ENCODE data around the gene PLOD1. TPM values are rescaled to one million over a fixed set of nuclear protein-coding genes. Genes with fewer than 3 reads are reported as not detected.
A peak's percentile ranks its signal among the peaks of the same experiment; 100 is the strongest.
"Not testable (repeated sequence)": the region's sequence is repeated elsewhere in the genome, so short reads cannot be mapped to it uniquely, and the experiment has no call there.

PLOD1 gene
- total and polyA plus RNA-seq, 10 of the 15 experiments (the other 5 are each of a cell fraction or from before 2014, with no cell fraction given) = 10.6 to 42.6 (median 29.3) TPM

- Histone ChIP-seq H3K4me2 (ENCODE audit: control insufficient read depth, insufficient read depth) (peak overlapping the region; percentile 26), H4K20me1 (ENCODE audit: control insufficient read depth, insufficient read depth) (no peaks in the 10 kb centered on the region), H3K27ac (ENCODE audit: control insufficient read depth, insufficient read depth) (peak overlapping the region; percentile 11; the same call in 1 of the 2 replicates), H3K9me3 (replicated peaks; ENCODE audit: control insufficient read depth, insufficient read depth, low read length) (no peaks in the 10 kb centered on the region), H3K9ac (ENCODE audit: control insufficient read depth, insufficient read depth, low read length) (no peak overlapping the region), H2AFZ (ENCODE audit: control insufficient read depth, low read depth, low read length) (no peak overlapping the region), H3K4me3 (no peak overlapping the region), H3K36me3 (ENCODE audit: control insufficient read depth in 2 of 2, insufficient read depth in 2 of 2, low read length in 1 of 2) (peaks cover 42 to 47% of the 10 kb centered on the region in 2 experiments), H3K79me2 (ENCODE audit: control insufficient read depth, insufficient read depth, low read length) (no peaks in the 10 kb centered on the region), H3K4me1 (ENCODE audit: control insufficient read depth, insufficient read depth, low read length) (peaks cover 26% of the 10 kb centered on the region), H3K27me3 (replicated peaks in 1 of 2; ENCODE audit: control insufficient read depth in 2 of 2, insufficient read depth in 2 of 2, low read length in 1 of 2) (no peaks in the 10 kb centered on the region)
- ATAC-seq (no peak), FAIRE-seq (no peak), DNase-seq (ENCODE audit: low read depth, low spot score) (no peak)
- in situ Hi-C loops (cut with MboI) = no loop called here
- ChIA-PET RAD21 (ENCODE audit: unreplicated experiment) (interaction anchor here (2.7 kb wide), 1 partner anchor 33 kb away, joined by 13 read pairs; no protein-coding TSS in a partner anchor), POLR2A (interaction anchor here (1.0 to 1.3 kb wide), 2 partner anchors 15 to 43 kb away, joined by 3 read pairs; no protein-coding TSS in a partner anchor), CTCF (interaction anchor here (2.7 kb wide), 1 partner anchor 13 kb away, joined by 16 read pairs; the partner anchor contains the start of gene MIIP), SMC1A (ENCODE audit: uncharacterized antibody, unreplicated experiment) (interaction anchor here (0.7 to 3.1 kb wide), 5 partner anchors 13 to 73 kb away, joined by 3 to 14 read pairs (median 3); partner anchors contain the start of gene MIIP)
- WGBS (ENCODE audit: insufficient coverage, insufficient replicate concordance, low lambda C conversion rate, missing lambda C conversion rate) = 23% methylated on average over 17 of the region's 17 CpGs
- TF ChIP-seq TARDBP (IDR thresholded peaks at IDR 0.05; ENCODE audit: borderline replicate concordance) (no peak), BMI1 (IDR thresholded peaks at IDR 0.05; ENCODE audit: borderline replicate concordance) (peak; percentile 42; the same call in 1 of the 2 replicates)
- intact Hi-C loops (cut with micrococcal nuclease; ENCODE audit: unreplicated experiment) = no loop called here
- no TSS peak for BruUV-seq (replicated peaks)
These were observed 71.8 kb downstream of the PLOD1 start for GRCh38 chr1:12006167-12006921.

- in situ Hi-C loops (cut with MboI) (no loop called here), intact Hi-C loops (cut with micrococcal nuclease; ENCODE audit: unreplicated experiment) (no loop called here)
- Histone ChIP-seq H3K4me3 (no peak overlapping the region), H3K27me3 (replicated peaks in 1 of 2; ENCODE audit: control insufficient read depth in 2 of 2, insufficient read depth in 2 of 2, low read length in 1 of 2) (no peaks in the 10 kb centered on the region), H3K9me3 (replicated peaks; ENCODE audit: control insufficient read depth, insufficient read depth, low read length) (no peaks in the 10 kb centered on the region), H4K20me1 (ENCODE audit: control insufficient read depth, insufficient read depth) (no peaks in the 10 kb centered on the region), H3K36me3 (ENCODE audit: control insufficient read depth in 2 of 2, insufficient read depth in 2 of 2, low read length in 1 of 2) (peaks cover 43 to 44% of the 10 kb centered on the region in 2 experiments), H3K4me1 (ENCODE audit: control insufficient read depth, insufficient read depth, low read length) (peaks cover 26% of the 10 kb centered on the region), H3K4me2 (ENCODE audit: control insufficient read depth, insufficient read depth) (no peak overlapping the region), H3K9ac (ENCODE audit: control insufficient read depth, insufficient read depth, low read length) (no peak overlapping the region), H2AFZ (ENCODE audit: control insufficient read depth, low read depth, low read length) (no peak overlapping the region), H3K27ac (ENCODE audit: control insufficient read depth, insufficient read depth) (no peak overlapping the region), H3K79me2 (ENCODE audit: control insufficient read depth, insufficient read depth, low read length) (no peaks in the 10 kb centered on the region)
- BruUV-seq (replicated peaks) = no TSS peak
- FAIRE-seq (no peak), ATAC-seq (no peak), DNase-seq (ENCODE audit: low read depth, low spot score) (no peak)
- CTCF ChIA-PET = no interaction called here
- POLR2A ChIA-PET = interaction anchor here (1.0 kb wide), 1 partner anchor 16 kb away, joined by 3 read pairs; no protein-coding TSS in a partner anchor
- RAD21 ChIA-PET (ENCODE audit: unreplicated experiment) = no interaction called here
- WGBS (ENCODE audit: insufficient coverage, insufficient replicate concordance, low lambda C conversion rate, missing lambda C conversion rate) = 96% methylated on average over 6 of the region's 6 CpGs
- SMC1A ChIA-PET (ENCODE audit: uncharacterized antibody, unreplicated experiment) = interaction anchor here (0.7 kb wide), 1 partner anchor 24 kb away, joined by 3 read pairs; no protein-coding TSS in a partner anchor
- TF ChIP-seq ZZZ3 (IDR thresholded peaks at IDR 0.05; ENCODE audit: control insufficient read depth, insufficient read length, low read depth) (no peak), POLR2AphosphoS5 (IDR thresholded peaks at IDR 0.05; ENCODE audit: low read length) (peak; percentile 35; the same call in 1 of the 2 replicates)
These were observed 72.7 kb downstream of the PLOD1 start for GRCh38 chr1:12007204-12007603.

DNA sequence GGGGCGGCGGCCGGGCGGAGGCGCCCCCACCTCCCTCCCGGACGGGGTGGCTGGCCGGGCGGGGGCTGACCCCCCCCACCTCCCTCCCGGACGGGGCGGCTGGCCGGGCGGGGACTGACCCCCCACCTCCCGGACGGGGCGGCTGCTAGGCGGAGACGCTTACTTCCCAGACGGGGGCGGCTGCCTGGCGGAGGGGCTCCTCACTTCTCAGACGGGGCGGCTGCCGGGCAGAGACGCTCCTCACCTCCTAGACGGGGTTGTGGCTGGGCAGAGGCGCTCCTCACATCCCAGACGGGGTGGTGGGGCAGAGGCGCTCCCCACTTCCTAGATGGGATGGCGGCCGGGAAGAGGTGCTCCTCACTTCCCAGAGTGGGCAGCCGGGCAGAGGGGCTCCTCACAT, 73.8 kb downstream of the PLOD1 start:
- DNase-seq (ENCODE audit: low read depth, low spot score); in situ Hi-C loops (cut with MboI); CTCF ChIA-PET; intact Hi-C loops (cut with micrococcal nuclease; ENCODE audit: unreplicated experiment); H2AFZ ChIP-seq (ENCODE audit: control insufficient read depth, low read depth, low read length); H3K27me3 ChIP-seq (replicated peaks in 1 of 2; ENCODE audit: control insufficient read depth in 2 of 2, insufficient read depth in 2 of 2, low read length in 1 of 2); BruUV-seq (replicated peaks); FAIRE-seq; H3K4me3 ChIP-seq; H3K79me2 ChIP-seq (ENCODE audit: control insufficient read depth, insufficient read depth, low read length); H3K9me3 ChIP-seq (replicated peaks; ENCODE audit: control insufficient read depth, insufficient read depth, low read length); H3K27ac ChIP-seq (ENCODE audit: control insufficient read depth, insufficient read depth); ATAC-seq; POLR2A ChIA-PET; H3K4me2 ChIP-seq (ENCODE audit: control insufficient read depth, insufficient read depth); H4K20me1 ChIP-seq (ENCODE audit: control insufficient read depth, insufficient read depth); RAD21 ChIA-PET (ENCODE audit: unreplicated experiment); H3K9ac ChIP-seq (ENCODE audit: control insufficient read depth, insufficient read depth, low read length); SMC1A ChIA-PET (ENCODE audit: uncharacterized antibody, unreplicated experiment): not testable (repeated sequence)
- H3K36me3 ChIP-seq (ENCODE audit: control insufficient read depth in 2 of 2, insufficient read depth in 2 of 2, low read length in 1 of 2) = peaks cover 35 to 47% of the 10 kb centered on the region in 2 experiments
- 85% methylated on average over 18 of the region's 33 CpGs for WGBS (ENCODE audit: insufficient coverage, insufficient replicate concordance, low lambda C conversion rate, missing lambda C conversion rate)
- peaks cover 26% of the 10 kb centered on the region for H3K4me1 ChIP-seq (ENCODE audit: control insufficient read depth, insufficient read depth, low read length)

Data from GM12878 (cell line).